OCI-LY3 (cell line): Measurements from ENCODE around the gene IL2RA.

Experiments used
- H2AFZ ChIP-seq: fragments of 200-600, 300-600 bp; shearing (Covaris generic); 2 replicates; pipeline ENCODE4 v1.6.0; 2014; ENCODE audit warnings: antibody characterized with exemption, low read depth, low read length
- H3K27ac ChIP-seq: fragments of 200-600, 300-600 bp; sonication (generic); 2 replicates; pipeline ENCODE4 v1.5.1; 2014; ENCODE audit warnings: mild to moderate bottlenecking, low read length, moderate library complexity, mixed read lengths
- H3K27me3 ChIP-seq: fragments of 200-600, 300-600 bp; sonication (generic); 2 replicates; pipeline ENCODE4 v1.6.1; 2014; ENCODE audit warnings: low read depth, low read length, mixed read lengths
- H3K36me3 ChIP-seq: fragments of 200-600, 300-600 bp; sonication (generic); replicated peaks from 2 replicates; pipeline ENCODE3; 2014; ENCODE audit warnings: low read depth, low read length, mixed read lengths
- H3K4me1 ChIP-seq: fragments of 300-600, 200-600 bp; sonication (generic); 2 replicates; pipeline ENCODE4 v1.6.1; 2014; ENCODE audit warnings: low read length, mixed read lengths
- H3K4me2 ChIP-seq: fragments of 200-600, 300-600 bp; sonication (generic); 2 replicates; pipeline ENCODE4 v1.6.1; 2014; ENCODE audit warnings: low read length, mixed read lengths
- H3K4me3 ChIP-seq: fragments of 300-600, 200-600 bp; sonication (generic); 2 replicates; pipeline ENCODE4 v1.5.1; 2014; ENCODE audit warnings: antibody characterized with exemption, mild to moderate bottlenecking, low read length, moderate library complexity
- H3K79me2 ChIP-seq: fragments of 300-600, 200-600 bp; shearing (Covaris generic); 2 replicates; pipeline ENCODE4 v1.6.1; 2014; ENCODE audit warnings: mild to moderate bottlenecking, low read length, mixed read lengths
- H3K9ac ChIP-seq: fragments of 300-600, 200-600 bp; shearing (Covaris generic); 2 replicates; pipeline ENCODE4 v1.6.0; 2014; ENCODE audit warnings: mild to moderate bottlenecking, low read length, moderate library complexity
- H3K9me3 ChIP-seq: fragments of 200-600, 300-600 bp; shearing (Covaris generic); 2 replicates; pipeline ENCODE4 v1.6.1; 2014; ENCODE audit warnings: low read length, mixed read lengths; ENCODE audit not compliant: insufficient read depth
- H4K20me1 ChIP-seq: fragments of 200-600, 300-600 bp; sonication (generic); 2 replicates; pipeline ENCODE4 v1.6.1; 2016; ENCODE audit warnings: low read length, mixed read lengths; ENCODE audit not compliant: insufficient read depth
- EZH2phosphoT487 ChIP-seq: fragments of 200-600 bp; shearing (Covaris generic); IDR thresholded peaks from 2 replicates; pipeline ENCODE4 v1.6.1; 2018; ENCODE audit warnings: antibody characterized with exemption, mixed run types, low read depth
- TF ChIP-seq, protein P1 (sequence below): fragments of 200-600, 300-600 bp; sonication (generic); IDR thresholded peaks from 2 replicates; pipeline ENCODE4 v1.5.1; 2014; ENCODE audit warnings: antibody characterized with exemption, low read length, low read depth

IL2RA gene

DNA sequence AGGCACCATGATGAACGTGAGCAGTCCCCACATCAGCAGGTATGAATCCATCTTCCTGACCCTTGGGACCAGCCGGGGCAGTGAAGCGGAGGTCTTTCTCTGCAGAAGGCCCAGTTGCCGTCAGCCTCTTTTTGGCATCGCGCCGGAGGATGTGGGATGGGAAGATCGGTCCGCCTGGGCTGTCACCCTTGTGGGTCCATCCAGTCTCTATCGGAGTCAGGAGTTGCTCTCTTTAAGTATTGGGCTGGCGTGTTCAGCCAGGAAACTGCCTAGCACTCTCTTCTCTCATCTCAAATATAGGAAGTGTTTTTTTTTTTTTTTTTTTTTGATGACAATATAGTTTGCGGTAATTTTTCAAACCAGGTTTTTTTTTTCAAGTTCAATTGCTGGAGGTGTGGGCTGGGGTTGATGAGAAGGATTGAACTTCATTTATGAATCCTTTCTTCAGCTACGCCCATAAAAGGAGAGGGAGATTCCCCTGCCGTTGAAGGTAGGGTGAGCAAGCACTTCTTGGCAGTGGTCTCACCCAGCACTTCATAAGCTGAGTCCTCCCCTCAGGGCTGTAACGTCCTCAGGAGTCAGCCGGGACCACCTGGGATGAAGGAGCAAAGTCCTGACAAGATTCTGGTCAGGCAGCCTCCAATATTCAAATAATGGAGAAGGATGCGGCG, at the start of gene IL2RA:
IL2RA (minus strand) TSS at position 267 of the 671 bp plus-strand sequence; CDS start at position 51, 216 bp downstream.
- Histone ChIP-seq H3K9me3 (no peaks in the 10 kb centered on the region), H3K79me2 (peaks cover 32% of the 10 kb centered on the region), H3K9ac (peak within 1 kb of the TSS; percentile 73), H3K27ac (peak within 1 kb of the TSS; percentile 65), H3K36me3 (peaks cover 3% of the 10 kb centered on the region), H4K20me1 (no peaks in the 10 kb centered on the region), H3K4me2 (peak within 1 kb of the TSS; percentile 94), H2AFZ (0 out of 2 replicates have a peak within 1 kb of the TSS, but pooled peaks have one; percentile 35), H3K4me1 (peaks cover 75% of the 10 kb centered on the region), H3K4me3 (peak within 1 kb of the TSS; percentile 89), H3K27me3 (no peaks in the 10 kb centered on the region)
- no peak for TF ChIP-seq EZH2phosphoT487
- TF ChIP-seq, protein P1, sequence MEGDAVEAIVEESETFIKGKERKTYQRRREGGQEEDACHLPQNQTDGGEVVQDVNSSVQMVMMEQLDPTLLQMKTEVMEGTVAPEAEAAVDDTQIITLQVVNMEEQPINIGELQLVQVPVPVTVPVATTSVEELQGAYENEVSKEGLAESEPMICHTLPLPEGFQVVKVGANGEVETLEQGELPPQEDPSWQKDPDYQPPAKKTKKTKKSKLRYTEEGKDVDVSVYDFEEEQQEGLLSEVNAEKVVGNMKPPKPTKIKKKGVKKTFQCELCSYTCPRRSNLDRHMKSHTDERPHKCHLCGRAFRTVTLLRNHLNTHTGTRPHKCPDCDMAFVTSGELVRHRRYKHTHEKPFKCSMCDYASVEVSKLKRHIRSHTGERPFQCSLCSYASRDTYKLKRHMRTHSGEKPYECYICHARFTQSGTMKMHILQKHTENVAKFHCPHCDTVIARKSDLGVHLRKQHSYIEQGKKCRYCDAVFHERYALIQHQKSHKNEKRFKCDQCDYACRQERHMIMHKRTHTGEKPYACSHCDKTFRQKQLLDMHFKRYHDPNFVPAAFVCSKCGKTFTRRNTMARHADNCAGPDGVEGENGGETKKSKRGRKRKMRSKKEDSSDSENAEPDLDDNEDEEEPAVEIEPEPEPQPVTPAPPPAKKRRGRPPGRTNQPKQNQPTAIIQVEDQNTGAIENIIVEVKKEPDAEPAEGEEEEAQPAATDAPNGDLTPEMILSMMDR, result no peak

DNA sequence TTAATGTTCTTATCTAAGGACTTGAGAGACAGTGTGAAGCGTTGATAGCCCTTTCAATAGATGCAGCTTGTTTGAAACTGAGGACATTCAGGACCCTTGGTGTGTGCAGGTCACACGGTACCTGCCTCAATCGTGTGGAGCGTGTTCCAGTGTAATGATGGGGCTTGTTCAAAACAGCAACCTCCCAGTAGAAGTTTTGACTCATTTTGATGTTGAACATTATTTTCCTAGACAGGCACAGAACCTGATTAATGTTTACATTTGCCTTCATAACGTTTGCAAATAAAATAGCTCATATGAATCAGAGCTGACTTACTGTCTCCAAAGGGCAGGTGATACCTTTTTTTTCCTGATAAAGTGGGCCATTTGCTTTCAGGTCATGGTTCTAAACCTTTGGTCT, 48.0 kb upstream of the IL2RA start:
- Histone ChIP-seq H3K36me3 (peaks cover 70% of the 10 kb centered on the region), H3K9ac (no peak overlapping the region)

DNA sequence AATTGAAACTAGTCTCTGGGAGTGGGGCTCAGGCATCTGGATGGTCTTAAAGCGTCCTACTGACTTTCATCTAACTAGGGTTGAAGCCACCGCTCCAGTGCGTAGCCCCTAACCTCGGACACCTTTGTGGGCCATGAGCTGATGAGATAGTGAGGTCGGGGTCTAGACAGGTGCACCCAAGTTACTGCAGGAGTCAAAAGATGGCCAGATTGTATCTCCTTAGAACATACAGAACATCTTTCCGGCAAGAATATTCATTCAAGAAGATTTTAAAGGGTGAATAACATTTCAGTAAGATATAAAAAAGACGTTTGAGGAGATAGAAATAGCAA, 47.2 kb upstream of the IL2RA start:
- H3K9ac ChIP-seq, result no peak overlapping the region
- H3K4me2 ChIP-seq, result no peak overlapping the region
- no peak overlapping the region for H2AFZ ChIP-seq
- TF ChIP-seq, protein P1, result no peak
- no peak for TF ChIP-seq EZH2phosphoT487
- H3K4me1 ChIP-seq, result peaks cover 14% of the 10 kb centered on the region
- peaks cover under 1% of the 10 kb centered on the region; the same call in 1 of the 2 replicates for H3K79me2 ChIP-seq
- H3K4me3 ChIP-seq, result no peak overlapping the region
- H3K9me3 ChIP-seq, result no peaks in the 10 kb centered on the region
- no peak overlapping the region for H3K27ac ChIP-seq
- H3K27me3 ChIP-seq, result no peaks in the 10 kb centered on the region
- 0 out of 2 replicates have a peak, but pooled peaks cover 7% of the 10 kb centered on the region for H4K20me1 ChIP-seq
- H3K36me3 ChIP-seq, result peaks cover 64% of the 10 kb centered on the region

More for the DNA sequence above, 48.0 kb upstream of the IL2RA start:
- H3K4me3 ChIP-seq, result no peak overlapping the region
- H3K9me3 ChIP-seq, result no peaks in the 10 kb centered on the region
- peaks cover 16% of the 10 kb centered on the region for H3K4me1 ChIP-seq
- H4K20me1 ChIP-seq, result 0 out of 2 replicates have a peak, but pooled peaks cover 7% of the 10 kb centered on the region
- no peaks in the 10 kb centered on the region; the same call in 1 of the 2 replicates for H3K79me2 ChIP-seq
- H3K27me3 ChIP-seq, result no peaks in the 10 kb centered on the region
- no peak overlapping the region for H3K27ac ChIP-seq
- H3K4me2 ChIP-seq, result no peak overlapping the region
- no peak for TF ChIP-seq EZH2phosphoT487
- TF ChIP-seq, protein P1, result no peak
- H2AFZ ChIP-seq, result no peak overlapping the region

DNA sequence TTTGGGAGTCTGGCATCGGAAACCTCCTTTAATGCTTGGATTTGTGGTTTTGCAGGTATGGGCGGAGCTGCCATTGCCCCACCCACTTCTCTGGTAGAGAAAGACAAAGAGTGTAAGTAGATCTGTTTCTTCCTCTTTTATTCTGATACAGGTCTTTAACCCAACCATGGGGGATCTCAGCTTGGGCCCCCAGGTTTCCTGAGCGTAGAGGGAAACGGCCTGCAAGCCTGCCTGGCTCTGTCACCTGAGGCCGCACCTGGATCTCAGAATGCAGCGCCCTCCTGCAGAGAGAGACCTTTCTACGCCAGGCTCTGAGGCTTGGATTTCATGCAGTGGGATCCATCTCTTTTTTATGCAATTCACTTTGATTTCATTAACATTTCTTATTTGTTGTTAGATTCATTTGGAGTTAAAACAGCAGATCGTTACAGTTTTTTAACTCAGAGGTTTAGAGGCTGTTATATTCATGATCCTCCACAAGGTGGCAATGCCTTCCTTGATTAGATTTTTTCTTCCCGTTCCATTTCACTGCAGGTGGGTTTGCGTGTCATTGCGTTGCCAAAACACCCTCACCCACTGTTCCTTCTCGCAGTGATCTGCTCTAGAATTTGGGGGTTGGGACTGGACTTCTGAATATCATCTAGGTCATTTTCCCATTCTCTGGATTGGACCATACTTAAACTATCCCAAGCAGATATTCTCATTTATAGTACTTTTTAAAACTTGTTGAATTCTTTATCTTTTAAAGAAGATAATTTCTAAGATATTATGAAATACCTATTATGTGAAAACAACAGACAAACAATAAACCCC, 46.7 kb upstream of the IL2RA start:
- H3K9me3 ChIP-seq, result no peaks in the 10 kb centered on the region
- no peak overlapping the region for H2AFZ ChIP-seq
- peaks cover 60% of the 10 kb centered on the region for H3K36me3 ChIP-seq
- H3K4me3 ChIP-seq, result no peak overlapping the region
- H3K27me3 ChIP-seq, result no peaks in the 10 kb centered on the region
- peaks cover 6% of the 10 kb centered on the region for H3K79me2 ChIP-seq
- 0 out of 2 replicates have a peak, but pooled peaks cover 9% of the 10 kb centered on the region for H4K20me1 ChIP-seq
- H3K4me1 ChIP-seq, result peaks cover 8% of the 10 kb centered on the region
- H3K9ac ChIP-seq, result no peak overlapping the region
- TF ChIP-seq, protein P1, result peak; percentile 64
- no peak for TF ChIP-seq EZH2phosphoT487
- no peak overlapping the region for H3K4me2 ChIP-seq
- no peak overlapping the region for H3K27ac ChIP-seq
